Gastrocnemius medialis (tissue), 4 donors: ENCODE data around the gene KIF1A. TPM values are rescaled to one million over a fixed set of nuclear protein-coding genes. Genes with fewer than 3 reads are reported as not detected.

ENCODE experiments used
- ATAC-seq, 2 donors: fragments of 150-250 bp; one replicate each; pipeline ENCODE4 v1.9.1; 2016
- DNase-seq, 2 donors: peaks; one replicate each; pipeline ENCODE4 v3.0.0-alpha.2; 2019
- H3K27ac ChIP-seq, 4 donors: fragments of 200-600 bp; sonication (generic); 1 replicate in 1 of 4; 2 replicates in 3 of 4; pipeline ENCODE4 v1.5.1; 2016 to 2018; ENCODE audit warnings: mild to moderate bottlenecking in 2 of 4, moderate library complexity in 1 of 4
- H3K27me3 ChIP-seq, 3 donors: fragments of 200-600 bp; sonication (generic) in 2 of 3; 1 replicate in 1 of 3; 2 replicates in 2 of 3; pipeline versions ENCODE4 v1.5.1 to v1.6.0; 2016 to 2019; ENCODE audit warnings: mild to moderate bottlenecking in 1 of 3, moderate library complexity in 1 of 3
- H3K36me3 ChIP-seq, 2 donors: fragments of 200-600 bp; sonication (generic) in 1 of 2; one replicate each; pipeline ENCODE4 v1.5.1; 2017 to 2018
- H3K4me1 ChIP-seq, 2 donors: fragments of 200-600 bp; sonication (generic) in 1 of 2; one replicate each; pipeline ENCODE4 v1.5.1; 2016 to 2017; ENCODE audit warnings: mild to moderate bottlenecking in 2 of 2
- H3K4me3 ChIP-seq, 4 donors: fragments of 200-600 bp; sonication (generic) in 3 of 4; 1 replicate in 1 of 4; 2 replicates in 3 of 4; pipeline ENCODE4 v1.5.1; 2016 to 2019; ENCODE audit warnings: mild to moderate bottlenecking in 2 of 4
- H3K9me3 ChIP-seq, 3 donors: fragments of 200-600 bp; sonication (generic) in 2 of 3; 1 replicate in 1 of 3; 2 replicates in 2 of 3; pipeline ENCODE4 v1.5.1; 2016 to 2019
- CTCF ChIP-seq, 5 experiments: fragments of 450-650 bp in 3 of 5; fragments of 200-600 bp in 2 of 5; sonication (generic) in 2 of 5; IDR thresholded peaks in 4 of 5; conservative IDR thresholded peaks in 1 of 5; 1 replicate in 4 of 5; 2 replicates in 1 of 5; pipeline ENCODE4 v1.5.1; 2016 to 2019; ENCODE audit warnings: antibody characterized with exemption in 5 of 5, mild to moderate bottlenecking in 3 of 5, moderate library complexity in 3 of 5
- POLR2A ChIP-seq, 2 donors: fragments of 450-650 bp; IDR thresholded peaks; one replicate each; pipeline ENCODE4 v1.6.1; 2017; ENCODE audit warnings: antibody characterized with exemption in 2 of 2, mild to moderate bottlenecking in 2 of 2, moderate library complexity in 2 of 2
- in situ Hi-C, 4 donors: fragments of 200-750 bp; cut with MboI; loops; one replicate each; pipeline versions ENCODE4 v1.15.0 to v1.8.0; 2017; ENCODE audit warnings: low sequenced_read_pairs in 4 of 4
- intact Hi-C: fragments of 100-400 bp; cut with DNase I; formaldehyde crosslinking; loops from one replicate; pipeline ENCODE4 v1.15.1; 2023; ENCODE audit warnings: low total_unique reads
- total RNA-seq, 4 donors: library from RNA; depleted of rRNA; stranded (reverse); fragments of >200 nt; gene quantifications; one replicate each; pipeline versions ENCODE4 v1.1.0 to v1.2.3, GENCODE V29; 2016

The KIF1A gene
- total RNA-seq, 4 donors from 2014 or later = 0.05 to 0.33 (median 0.09) TPM; not detected in 1

GRCh38 chr2:240820607-240821428 lies 799 bp upstream of the KIF1A start:
- Histone ChIP-seq H3K27me3 (peaks cover 58 to 77% (median 72%) of the 10 kb centered on the region in 3 donors), H3K36me3 (no peaks in the 10 kb centered on the region), H3K27ac (no peak overlapping the region), H3K9me3 (peaks cover 0 to 5% (median 0%) of the 10 kb centered on the region in 3 donors), H3K4me3 (peak overlapping the region in 1 of 4 donors; percentile 21), H3K4me1 (peaks cover 0 to 5% of the 10 kb centered on the region in 2 donors)
- intact Hi-C loops (no loop called here), in situ Hi-C loops (no loop called here)
- DNase-seq (no peak), ATAC-seq (no peak)
- TF ChIP-seq POLR2A (IDR thresholded peaks at IDR 0.05) = no peak
- no peak for TF ChIP-seq CTCF (IDR thresholded peaks at IDR 0.05 in 4 of 5, conservative IDR thresholded peaks at IDR 0.05 in 1 of 5)

GRCh38 chr2:240819126-240819857 lies 727 bp downstream of the KIF1A start:
- Histone ChIP-seq H3K27me3 (peaks cover 44 to 64% (median 59%) of the 10 kb centered on the region in 3 donors), H3K4me1 (peaks cover 0 to 5% of the 10 kb centered on the region in 2 donors), H3K4me3 (peak overlapping the region; percentile 4 to 24 (median 16)), H3K27ac (no peak overlapping the region), H3K36me3 (no peaks in the 10 kb centered on the region), H3K9me3 (peaks cover 0 to 5% (median 0%) of the 10 kb centered on the region in 3 donors)
- no peak for DNase-seq
- intact Hi-C loops (no loop called here), in situ Hi-C loops (no loop called here)
- ATAC-seq = no peak
- TF ChIP-seq CTCF (IDR thresholded peaks at IDR 0.05 in 4 of 5, conservative IDR thresholded peaks at IDR 0.05 in 1 of 5) = no peak
- no peak for TF ChIP-seq POLR2A (IDR thresholded peaks at IDR 0.05)

GRCh38 chr2:240818293-240819125 lies 1.5 kb downstream of the KIF1A start:
- in situ Hi-C loops = no loop called here
- H3K36me3 ChIP-seq = no peaks in the 10 kb centered on the region
- H3K4me1 ChIP-seq = peaks cover 0 to 5% of the 10 kb centered on the region in 2 donors
- no peak overlapping the region for H3K27ac ChIP-seq
- peak overlapping the region in 3 of 4 donors; percentile 4 to 23 (median 9) for H3K4me3 ChIP-seq
- peaks cover 37 to 57% (median 51%) of the 10 kb centered on the region in 3 donors for H3K27me3 ChIP-seq
- intact Hi-C loops = no loop called here
- H3K9me3 ChIP-seq = peaks cover 0 to 2% (median 0%) of the 10 kb centered on the region in 3 donors
- DNase-seq (no peak), ATAC-seq (no peak)
- no peak for TF ChIP-seq POLR2A (IDR thresholded peaks at IDR 0.05)
- no peak for TF ChIP-seq CTCF (IDR thresholded peaks at IDR 0.05 in 4 of 5, conservative IDR thresholded peaks at IDR 0.05 in 1 of 5)

GRCh38 chr2:240817496-240818292 lies 2.3 kb downstream of the KIF1A start:
- DNase-seq (no peak), ATAC-seq (no peak)
- intact Hi-C loops = no loop called here

More at GRCh38 chr2:240817496-240818292, 2.3 kb downstream of the KIF1A start:
- in situ Hi-C loops = no loop called here
- no peak overlapping the region for H3K4me3 ChIP-seq
- no peaks in the 10 kb centered on the region for H3K9me3 ChIP-seq
- no peaks in the 10 kb centered on the region for H3K36me3 ChIP-seq
- peaks cover 0 to 5% of the 10 kb centered on the region in 2 donors for H3K4me1 ChIP-seq
- no peak overlapping the region for H3K27ac ChIP-seq
- TF ChIP-seq CTCF (IDR thresholded peaks at IDR 0.05 in 4 of 5, conservative IDR thresholded peaks at IDR 0.05 in 1 of 5) (no peak), POLR2A (IDR thresholded peaks at IDR 0.05) (no peak)
- peaks cover 30 to 49% (median 43%) of the 10 kb centered on the region in 3 donors for H3K27me3 ChIP-seq
